ENCODE measurements around the gene CAV3. TPM values are rescaled to one million over a fixed set of nuclear protein-coding genes. Genes with fewer than 3 reads are reported as not detected.

The CAV3 gene
- polyA plus RNA-seq, 1 donor from 2014 or later = not detected

GRCh38 chr3:8765528-8765927 is 31.9 kb downstream of the CAV3 start:
- Mint-ChIP-seq H3K4me3 (no peak overlapping the region), H3K4me1 (peaks cover 2 to 12% (median 6%) of the 10 kb centered on the region in 3 donors)

GRCh38 chr3:8766148-8766547 is 32.5 kb downstream of the CAV3 start:
- Mint-ChIP-seq H3K27me3 (peaks cover 21% of the 10 kb centered on the region), H3K4me1 (peaks cover 2 to 12% (median 6%) of the 10 kb centered on the region in 3 donors), H3K27ac (peak overlapping the region in 1 of 3 donors; percentile 11), H3K36me3 (no peaks in the 10 kb centered on the region), H3K9me3 (no peaks in the 10 kb centered on the region), H3K4me3 (peak overlapping the region in 1 of 4 donors; percentile 28)

More at GRCh38 chr3:8765528-8765927, 31.9 kb downstream of the CAV3 start:
- Mint-ChIP-seq H3K36me3 (no peaks in the 10 kb centered on the region), H3K27ac (no peak overlapping the region), H3K9me3 (no peaks in the 10 kb centered on the region), H3K27me3 (peaks cover 20% of the 10 kb centered on the region)

- H3K27ac Mint-ChIP-seq = no peak overlapping the region
- peaks cover 2 to 12% (median 6%) of the 10 kb centered on the region in 3 donors for H3K4me1 Mint-ChIP-seq
- H3K9me3 Mint-ChIP-seq = no peaks in the 10 kb centered on the region
- H3K36me3 Mint-ChIP-seq = no peaks in the 10 kb centered on the region
- peak overlapping the region in 1 of 4 donors; percentile 30 for H3K4me3 Mint-ChIP-seq
- H3K27me3 Mint-ChIP-seq = peaks cover 21% of the 10 kb centered on the region
These were observed 33.7 kb downstream of the CAV3 start for GRCh38 chr3:8767256-8767666.

GRCh38 chr3:8767667-8768363 is 34.2 kb downstream of the CAV3 start:
- Mint-ChIP-seq H3K27ac (no peak overlapping the region), H3K4me3 (peak overlapping the region in 3 of 4 donors; percentile 63 to 89 (median 63))

GRCh38 chr3:8768364-8769087 is 34.9 kb downstream of the CAV3 start:
- Mint-ChIP-seq H3K9me3 (no peaks in the 10 kb centered on the region), H3K4me1 (peaks cover 2 to 12% (median 6%) of the 10 kb centered on the region in 3 donors), H3K27me3 (peaks cover 21% of the 10 kb centered on the region), H3K36me3 (no peaks in the 10 kb centered on the region), H3K4me3 (peak overlapping the region in 3 of 4 donors; percentile 63 to 89 (median 87)), H3K27ac (no peak overlapping the region)

More at GRCh38 chr3:8767667-8768363, 34.2 kb downstream of the CAV3 start:
- Mint-ChIP-seq H3K4me1 (peaks cover 2 to 12% (median 6%) of the 10 kb centered on the region in 3 donors), H3K27me3 (peaks cover 21% of the 10 kb centered on the region), H3K9me3 (no peaks in the 10 kb centered on the region), H3K36me3 (no peaks in the 10 kb centered on the region)

- Mint-ChIP-seq H3K4me1 (peaks cover 2 to 12% (median 6%) of the 10 kb centered on the region in 3 donors), H3K27ac (no peak within 1 kb of the TSS), H3K4me3 (peak within 1 kb of the TSS; percentile 50 to 89 (median 75)), H3K36me3 (no peaks in the 10 kb centered on the region), H3K9me3 (no peaks in the 10 kb centered on the region), H3K27me3 (peaks cover 21% of the 10 kb centered on the region)
These were observed 35.7 kb downstream of the CAV3 start, which contains the start of gene OXTR for GRCh38 chr3:8769088-8769822. OXTR (minus strand) TSS chr3:8769613; CDS start chr3:8768187, 1,426 bp downstream.

- Mint-ChIP-seq H3K4me1 (peaks cover 4 to 6% (median 4%) of the 10 kb centered on the region in 3 donors), H3K27ac (no peak overlapping the region), H3K27me3 (peaks cover 25% of the 10 kb centered on the region), H3K36me3 (no peaks in the 10 kb centered on the region), H3K4me3 (no peak overlapping the region), H3K9me3 (no peaks in the 10 kb centered on the region)
These were observed 40.4 kb downstream of the CAV3 start for GRCh38 chr3:8773941-8774542.

GRCh38 chr3:8775181-8775580 is 41.6 kb downstream of the CAV3 start:
- Mint-ChIP-seq H3K9me3 (no peaks in the 10 kb centered on the region), H3K36me3 (no peaks in the 10 kb centered on the region), H3K4me1 (peaks cover 0 to 3% (median 0%) of the 10 kb centered on the region in 3 donors), H3K4me3 (no peak overlapping the region), H3K27ac (no peak overlapping the region), H3K27me3 (peaks cover 16% of the 10 kb centered on the region)

GRCh38 chr3:8775602-8776001 is 42.0 kb downstream of the CAV3 start:
- Mint-ChIP-seq H3K27me3 (peaks cover 14% of the 10 kb centered on the region), H3K9me3 (no peaks in the 10 kb centered on the region), H3K4me3 (no peak overlapping the region), H3K27ac (no peak overlapping the region), H3K36me3 (no peaks in the 10 kb centered on the region), H3K4me1 (peaks cover 0 to 2% (median 0%) of the 10 kb centered on the region in 3 donors)

- Mint-ChIP-seq H3K4me3 (peak overlapping the region in 1 of 4 donors; percentile 74), H3K4me1 (peaks cover 0 to 2% (median 0%) of the 10 kb centered on the region in 3 donors), H3K27ac (no peak overlapping the region), H3K9me3 (no peaks in the 10 kb centered on the region), H3K36me3 (no peaks in the 10 kb centered on the region), H3K27me3 (peaks cover 12% of the 10 kb centered on the region)
These were observed 42.8 kb downstream of the CAV3 start for GRCh38 chr3:8776406-8776805.

GRCh38 chr3:8777201-8777977 is 43.8 kb downstream of the CAV3 start:
- Mint-ChIP-seq H3K9me3 (no peaks in the 10 kb centered on the region), H3K4me1 (peaks cover 0 to 2% (median 0%) of the 10 kb centered on the region in 3 donors), H3K27me3 (peaks cover 12% of the 10 kb centered on the region), H3K36me3 (no peaks in the 10 kb centered on the region), H3K4me3 (no peak overlapping the region), H3K27ac (no peak overlapping the region)

- Mint-ChIP-seq H3K4me3 (no peak overlapping the region), H3K36me3 (no peaks in the 10 kb centered on the region), H3K4me1 (peaks cover 0 to 2% (median 0%) of the 10 kb centered on the region in 3 donors), H3K27me3 (peaks cover 12% of the 10 kb centered on the region), H3K9me3 (no peaks in the 10 kb centered on the region), H3K27ac (no peak overlapping the region)
These were observed 44.3 kb downstream of the CAV3 start for GRCh38 chr3:8777978-8778267.

- Mint-ChIP-seq H3K27me3 (peaks cover 12% of the 10 kb centered on the region), H3K36me3 (no peaks in the 10 kb centered on the region), H3K4me1 (peaks cover 0 to 2% (median 0%) of the 10 kb centered on the region in 3 donors), H3K27ac (no peak overlapping the region), H3K9me3 (no peaks in the 10 kb centered on the region), H3K4me3 (no peak overlapping the region)
These were observed 44.9 kb downstream of the CAV3 start for GRCh38 chr3:8778475-8778874.

GRCh38 chr3:8780279-8780678 is 46.7 kb downstream of the CAV3 start:
- H3K27me3 Mint-ChIP-seq = peaks cover 12% of the 10 kb centered on the region
- no peak overlapping the region for H3K27ac Mint-ChIP-seq
- H3K4me1 Mint-ChIP-seq = peaks cover 0 to 2% (median 0%) of the 10 kb centered on the region in 3 donors
- H3K9me3 Mint-ChIP-seq = no peaks in the 10 kb centered on the region
- H3K4me3 Mint-ChIP-seq = no peak overlapping the region
- H3K36me3 Mint-ChIP-seq = no peaks in the 10 kb centered on the region
